Measurements from ENCODE around the gene ELP2.
"Not testable (repeated sequence)": the region's sequence is repeated elsewhere in the genome, so short reads cannot be mapped to it uniquely, and the experiment has no call there.

The ELP2 gene

GRCh38 chr18:36191286-36191685 lies 61.6 kb downstream of the ELP2 start:
- DNase-seq (ENCODE audit: low spot score): no peak

GRCh38 chr18:36191711-36192110 lies 62.0 kb downstream of the ELP2 start:
- DNase-seq (ENCODE audit: low spot score): no peak

GRCh38 chr18:36194600-36195315 lies 65.1 kb downstream of the ELP2 start:
- no peak for DNase-seq (ENCODE audit: low spot score)

- no peak for DNase-seq (ENCODE audit: low spot score)
These were observed 65.9 kb downstream of the ELP2 start for GRCh38 chr18:36195427-36196122.

- no peak for DNase-seq (ENCODE audit: low spot score)
These were observed 66.7 kb downstream of the ELP2 start for GRCh38 chr18:36196238-36196995.

- DNase-seq (ENCODE audit: low spot score): no peak
These were observed 67.9 kb downstream of the ELP2 start for GRCh38 chr18:36197511-36198166.

- no peak for DNase-seq (ENCODE audit: low spot score)
These were observed 70.1 kb downstream of the ELP2 start for GRCh38 chr18:36199691-36200295.

- DNase-seq (ENCODE audit: low spot score): no peak
These were observed 70.7 kb downstream of the ELP2 start for GRCh38 chr18:36200354-36200771.

- DNase-seq (ENCODE audit: low spot score): no peak
These were observed 72.1 kb downstream of the ELP2 start for GRCh38 chr18:36201765-36202164.

- no peak for DNase-seq (ENCODE audit: low spot score)
These were observed 73.7 kb downstream of the ELP2 start for GRCh38 chr18:36203360-36203895.

- DNase-seq (ENCODE audit: low spot score): no peak
These were observed 75.5 kb downstream of the ELP2 start for GRCh38 chr18:36205166-36205565.

- no peak for DNase-seq (ENCODE audit: low spot score)
These were observed 77.6 kb downstream of the ELP2 start for GRCh38 chr18:36207303-36207702.

GRCh38 chr18:36207969-36208368 lies 78.3 kb downstream of the ELP2 start:
- not testable (repeated sequence) for DNase-seq (ENCODE audit: low spot score)

GRCh38 chr18:36211612-36212065 lies 81.9 kb downstream of the ELP2 start:
- DNase-seq (ENCODE audit: low spot score): no peak

GRCh38 chr18:36212301-36213171 lies 82.8 kb downstream of the ELP2 start:
- DNase-seq (ENCODE audit: low spot score): no peak

GRCh38 chr18:36214811-36215210 lies 85.1 kb downstream of the ELP2 start:
- no peak for DNase-seq (ENCODE audit: low spot score)

- DNase-seq (ENCODE audit: low spot score): no peak
These were observed 85.9 kb downstream of the ELP2 start for GRCh38 chr18:36215577-36215976.

GRCh38 chr18:36217348-36217747 lies 87.6 kb downstream of the ELP2 start:
- DNase-seq (ENCODE audit: low spot score): no peak

- no peak for DNase-seq (ENCODE audit: low spot score)
These were observed 99.5 kb downstream of the ELP2 start for GRCh38 chr18:36229188-36229587.
